ENCODE measurements around the gene ZBTB22.
"Not testable (repeated sequence)": the region's sequence is repeated elsewhere in the genome, so short reads cannot be mapped to it uniquely, and the experiment has no call there.

Gene ZBTB22

DNA sequence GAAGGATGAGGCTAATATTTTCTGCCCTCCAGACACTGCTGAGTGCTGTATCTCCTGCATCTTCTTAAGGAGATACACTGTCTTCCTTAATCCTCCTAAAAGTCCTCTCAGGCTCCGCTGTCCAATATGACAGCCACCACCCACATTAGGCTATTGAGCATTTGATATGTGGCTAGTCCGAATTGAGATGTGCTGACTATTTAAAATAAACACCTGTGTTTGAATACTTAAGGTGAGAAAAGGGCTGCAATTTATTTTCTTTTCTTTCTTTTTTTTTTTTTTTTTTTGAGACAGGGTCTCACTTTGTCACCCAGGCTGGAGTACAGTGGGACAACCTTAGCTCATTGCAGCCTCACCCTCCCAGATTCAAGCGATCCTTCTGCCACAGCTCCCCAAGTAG is 15.7 kb downstream of the ZBTB22 start:
- no peak for DNase-seq (ENCODE audit: low read depth in 2 of 3, low spot score in 1 of 3)

DNA sequence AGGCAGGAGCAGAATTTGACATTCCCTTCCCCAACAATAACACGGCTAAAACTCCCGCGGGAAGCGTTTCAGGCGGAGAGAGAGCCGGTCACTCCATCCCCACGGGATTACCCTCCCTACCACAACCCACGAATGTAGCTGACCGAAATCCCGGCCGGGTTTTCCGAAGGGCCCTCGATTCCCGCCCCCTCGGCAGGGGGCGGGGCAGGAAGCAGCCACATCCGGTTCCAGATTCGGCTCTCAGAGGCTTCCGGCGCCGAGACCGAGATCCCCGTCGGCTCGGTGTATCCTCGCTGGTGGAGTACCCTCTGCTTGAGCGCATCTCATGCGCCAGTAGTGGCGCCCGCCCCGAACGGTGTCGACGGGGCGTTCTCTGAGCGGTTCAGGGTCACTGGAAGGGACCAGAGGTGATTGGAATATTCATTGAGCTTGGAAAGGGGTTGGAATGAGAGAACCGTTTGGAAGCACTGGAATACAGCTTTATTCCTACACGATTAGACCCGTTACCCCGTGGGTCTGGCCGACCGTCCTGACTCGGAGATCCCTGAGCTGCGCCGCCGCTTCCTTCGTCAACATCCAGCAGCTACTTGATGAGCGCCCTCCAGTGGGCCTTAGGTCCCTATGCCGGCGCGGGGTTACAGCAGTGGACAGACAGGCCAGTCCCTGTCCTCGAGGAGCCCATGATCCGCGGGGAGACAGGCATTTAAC is 18.2 kb downstream of the ZBTB22 start:
- peak; percentile 88 to 92 (median 90) for DNase-seq (ENCODE audit: low read depth in 2 of 3, low spot score in 1 of 3)

DNA sequence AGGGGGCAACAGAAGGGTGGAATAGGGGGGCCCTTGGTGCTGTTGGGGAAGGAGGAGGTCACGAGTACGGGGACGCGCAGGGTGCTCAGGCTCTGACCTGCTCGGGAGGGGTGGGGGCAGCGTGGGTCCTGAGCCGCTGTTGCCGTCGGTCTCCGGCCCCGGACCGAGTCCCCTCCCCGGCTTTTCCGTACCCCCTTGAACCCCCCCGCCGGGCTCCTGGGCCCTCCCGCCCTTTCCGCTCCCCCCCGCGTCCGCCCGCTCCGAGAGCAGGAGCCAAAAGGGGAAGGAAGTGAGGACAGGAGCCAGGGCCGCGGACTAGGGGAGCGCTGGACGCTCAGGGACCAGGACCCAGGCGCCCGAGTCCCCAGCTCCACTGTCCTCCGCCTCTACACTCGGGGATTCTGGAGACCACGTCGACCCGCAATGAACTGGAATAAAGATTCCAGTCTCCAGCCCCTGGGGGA is 18.7 kb downstream of the ZBTB22 start, which contains the start of gene RGL2:
Gene RGL2 (minus strand): TSS at position 170 of the 464 bp plus-strand sequence. CDS start 332 bp downstream, outside the sequence.
- peak in 1 of 3 donors; percentile 49 for DNase-seq (ENCODE audit: low read depth in 2 of 3, low spot score in 1 of 3)

DNA sequence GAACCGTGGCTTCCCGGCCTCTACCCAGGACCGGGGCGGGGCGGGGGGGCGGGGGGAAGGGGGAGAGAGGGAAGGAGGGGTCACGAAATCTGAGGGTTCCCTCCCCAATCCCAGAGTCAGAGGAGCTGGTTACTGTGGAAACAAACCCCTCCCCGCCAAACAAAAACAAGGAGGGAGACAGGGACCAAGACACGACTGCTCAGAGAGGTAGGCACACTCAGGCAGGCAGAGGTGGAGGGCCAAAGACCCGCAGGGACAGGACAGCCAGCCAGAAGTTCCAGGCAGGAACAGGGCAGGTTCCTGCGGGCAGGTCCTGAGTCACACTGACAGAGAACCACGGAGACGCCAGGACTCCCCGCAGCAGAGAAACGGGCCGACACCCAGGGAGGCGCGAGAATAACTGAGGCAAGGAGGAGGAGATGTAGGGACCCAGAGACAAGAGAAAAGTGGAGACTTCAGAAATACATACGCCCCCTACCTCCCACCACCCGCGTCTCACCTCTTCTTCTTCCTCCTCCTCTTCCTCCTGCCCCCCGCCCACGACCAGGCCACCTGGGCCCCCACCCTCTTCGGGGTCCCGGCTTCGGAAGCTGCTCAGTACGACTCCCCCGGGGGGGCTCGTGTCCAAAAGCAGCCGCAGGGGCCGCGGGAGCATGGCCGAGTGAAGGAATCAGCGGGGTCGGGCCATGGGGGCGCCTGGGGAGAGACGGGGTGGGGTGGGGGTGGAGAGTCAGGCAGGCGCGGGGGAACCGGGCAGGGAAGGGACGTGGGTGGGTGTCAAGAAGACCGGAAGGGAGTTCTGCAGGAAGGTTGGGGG is 19.4 kb downstream of the ZBTB22 start:
- DNase-seq (ENCODE audit: low read depth in 2 of 3, low spot score in 1 of 3) = peak; percentile 46 to 65 (median 60)

DNA sequence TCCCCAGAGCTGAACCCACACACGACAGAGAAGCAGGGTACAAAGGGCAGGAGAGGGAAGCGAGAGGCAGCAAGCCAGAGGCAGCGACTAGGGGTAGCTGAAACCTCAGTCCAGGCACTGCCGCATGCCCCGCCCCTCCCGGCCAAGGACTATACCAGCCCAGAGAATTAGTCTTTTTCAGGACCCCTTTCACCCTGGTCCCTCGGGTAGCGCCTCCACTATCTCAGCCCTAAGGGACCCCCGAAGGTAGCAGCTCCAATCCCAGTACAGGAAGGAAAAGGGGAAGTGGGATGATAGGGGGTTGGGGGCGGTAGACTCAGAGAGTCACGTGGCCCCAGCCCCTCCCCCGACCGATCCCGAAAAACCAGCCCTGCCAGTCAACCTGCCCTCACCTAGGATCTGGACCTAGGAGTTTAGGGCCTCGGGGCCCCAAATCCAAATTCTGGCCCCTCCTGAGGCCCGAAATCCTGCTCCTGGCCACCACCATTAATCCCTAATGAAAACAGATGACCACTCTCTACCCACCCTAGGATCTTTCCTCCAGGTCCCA is 20.1 kb downstream of the ZBTB22 start:
- DNase-seq (ENCODE audit: low read depth in 2 of 3, low spot score in 1 of 3) = no peak

DNA sequence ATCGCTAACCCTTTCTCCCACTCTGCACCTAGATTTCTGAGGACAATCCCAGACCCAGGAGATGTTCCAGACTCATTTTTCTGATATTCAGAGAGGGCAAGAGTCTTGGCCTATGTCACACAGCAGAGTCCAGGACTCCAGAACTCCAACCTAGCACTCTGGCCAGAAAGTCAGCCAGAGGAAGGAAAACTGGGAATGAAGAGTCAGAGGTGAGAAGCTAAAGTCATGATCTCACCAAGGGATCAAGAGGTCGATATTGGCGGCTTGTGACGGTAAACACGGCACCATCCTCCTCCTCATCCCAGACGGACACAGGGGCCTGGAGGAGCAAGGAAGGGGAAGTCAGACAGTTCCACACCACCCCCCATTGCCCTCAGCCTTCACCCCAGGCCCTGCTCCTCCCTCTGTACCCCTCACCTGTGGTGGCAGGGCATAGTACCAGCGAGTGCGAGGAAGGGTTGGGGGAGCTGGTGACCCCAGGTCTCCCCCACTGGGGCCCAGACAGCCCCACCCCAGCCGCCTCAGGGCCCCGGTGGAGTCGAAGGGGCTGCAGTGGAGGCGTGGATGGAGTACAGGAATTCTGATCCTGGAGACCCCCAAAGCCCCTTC is 20.6 kb downstream of the ZBTB22 start:
- DNase-seq (ENCODE audit: low read depth in 2 of 3, low spot score in 1 of 3) = no peak

DNA sequence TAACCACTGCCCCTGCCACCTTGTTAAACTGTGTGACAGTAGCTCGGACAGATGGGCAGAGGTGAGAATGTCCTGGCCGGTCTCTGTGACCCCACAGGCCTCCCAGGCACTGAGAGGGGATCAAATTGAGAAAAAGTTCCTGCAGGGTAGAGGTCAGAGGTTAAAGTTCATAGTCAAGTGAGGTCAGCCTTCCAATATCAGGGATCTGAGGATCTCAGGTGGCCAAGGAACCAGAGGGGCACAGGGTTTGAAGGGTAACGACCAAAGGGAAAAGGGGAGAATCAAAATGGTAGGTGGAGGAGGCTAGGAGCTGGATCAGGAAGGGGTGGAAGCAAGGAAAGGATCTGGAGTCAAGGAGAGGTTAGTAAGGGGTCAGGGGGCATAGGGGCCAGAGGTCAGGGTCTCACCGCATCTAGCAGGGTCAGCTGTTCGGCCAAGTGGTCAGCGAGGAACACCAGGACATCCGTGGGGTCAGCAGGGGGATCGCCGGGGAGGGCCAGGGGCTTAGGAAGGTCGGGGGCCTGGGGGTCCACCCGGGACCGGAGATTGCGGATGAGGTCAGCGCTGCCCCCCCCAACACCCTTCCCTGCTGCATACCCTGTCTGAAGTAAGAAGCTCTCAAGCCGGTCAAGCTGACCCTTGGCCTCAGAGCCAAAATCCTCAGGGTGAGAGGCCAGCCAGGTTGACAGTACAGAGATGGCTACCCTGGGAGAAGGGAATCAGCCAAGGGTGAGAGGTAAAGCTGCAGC is 21.7 kb downstream of the ZBTB22 start:
- no peak for DNase-seq (ENCODE audit: low read depth in 2 of 3, low spot score in 1 of 3)

DNA sequence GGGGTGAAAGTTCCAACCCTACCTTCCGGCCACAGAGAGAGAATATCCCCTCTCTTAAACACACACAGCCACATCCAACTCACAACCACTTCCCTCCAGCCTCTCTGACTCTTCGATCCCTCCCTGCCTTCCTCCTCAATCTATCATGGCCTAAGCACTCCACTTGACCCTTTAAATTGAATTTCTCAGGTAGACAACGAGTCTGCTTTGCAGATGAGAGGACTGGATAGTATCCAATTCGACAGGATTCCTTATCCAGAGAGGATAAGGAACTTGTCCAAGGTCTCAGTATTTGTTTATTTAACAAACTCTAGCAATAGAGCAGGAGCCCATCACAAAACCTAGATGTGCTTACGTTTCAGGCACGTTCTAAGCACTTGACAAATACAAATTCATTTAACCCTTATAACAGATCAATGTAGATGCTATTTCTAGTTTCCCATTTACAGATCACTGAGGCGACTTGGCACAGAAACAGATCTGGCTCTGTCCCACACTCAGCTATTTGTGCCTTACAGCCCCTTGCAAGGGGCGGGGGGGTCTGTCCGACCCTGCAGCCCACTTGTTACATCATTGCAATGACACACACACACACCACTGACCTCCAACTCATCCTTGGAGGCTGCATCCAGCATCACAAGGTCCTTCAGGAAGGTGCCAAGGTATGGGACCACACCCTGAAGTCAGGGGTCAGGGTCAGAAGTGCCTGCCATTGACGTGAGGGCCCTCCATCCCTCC is 23.3 kb downstream of the ZBTB22 start:
- no peak for DNase-seq (ENCODE audit: low read depth in 2 of 3, low spot score in 1 of 3)

DNA sequence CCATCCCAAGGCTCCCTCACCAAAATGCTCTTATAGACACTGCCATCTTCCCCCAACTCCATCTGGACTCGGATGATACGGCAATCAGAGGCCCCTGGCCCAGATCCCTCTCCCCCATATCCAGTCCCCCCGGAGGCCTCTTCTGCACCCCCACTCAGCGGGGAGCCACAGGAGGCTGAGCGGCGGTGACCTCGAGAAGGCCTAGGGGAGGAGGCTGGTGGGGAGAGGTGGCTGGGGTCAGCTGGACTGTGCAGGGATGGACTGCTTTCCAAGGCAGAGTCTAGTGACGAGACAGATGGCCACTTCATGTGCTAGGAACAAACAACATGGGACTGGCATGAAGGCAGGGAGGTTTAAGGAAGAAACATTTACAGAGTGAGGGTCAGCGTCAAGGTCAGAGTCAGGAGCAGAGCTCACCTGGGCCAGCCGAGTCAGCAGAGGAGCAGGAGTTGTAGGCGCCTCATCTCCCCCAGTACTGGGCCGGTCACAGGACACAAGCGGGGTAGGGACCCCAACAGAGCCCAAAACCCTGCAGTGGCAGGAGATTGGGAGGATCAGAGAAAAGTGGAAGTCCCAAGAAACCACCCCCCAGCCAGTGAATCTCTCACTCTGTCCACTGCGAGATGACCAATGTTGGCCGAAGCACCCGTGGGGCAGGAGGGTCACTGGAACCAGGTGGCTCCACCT is 24.4 kb downstream of the ZBTB22 start:
- no peak for DNase-seq (ENCODE audit: low read depth in 2 of 3, low spot score in 1 of 3)

DNA sequence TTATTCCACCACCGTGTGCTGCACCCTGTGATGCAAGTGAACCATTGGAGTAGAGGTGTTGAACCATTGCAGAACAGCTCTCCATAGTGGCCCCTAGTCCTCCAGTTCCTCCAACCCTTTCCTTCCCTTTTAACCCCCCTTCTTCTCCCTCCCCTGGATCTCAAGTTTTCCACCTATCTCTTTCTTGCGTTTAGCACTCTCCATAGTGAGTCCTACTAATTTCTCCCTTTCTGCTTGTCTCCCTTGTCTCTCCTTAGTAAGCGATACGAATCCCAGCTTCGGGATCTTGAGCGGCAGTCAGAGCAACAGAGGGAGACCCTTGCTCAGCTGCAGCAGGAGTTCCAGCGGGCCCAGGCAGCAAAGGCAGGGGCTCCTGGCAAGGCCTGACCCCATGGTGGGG is 27.1 kb downstream of the ZBTB22 start:
- DNase-seq (ENCODE audit: low read depth in 2 of 3, low spot score in 1 of 3) = no peak

DNA sequence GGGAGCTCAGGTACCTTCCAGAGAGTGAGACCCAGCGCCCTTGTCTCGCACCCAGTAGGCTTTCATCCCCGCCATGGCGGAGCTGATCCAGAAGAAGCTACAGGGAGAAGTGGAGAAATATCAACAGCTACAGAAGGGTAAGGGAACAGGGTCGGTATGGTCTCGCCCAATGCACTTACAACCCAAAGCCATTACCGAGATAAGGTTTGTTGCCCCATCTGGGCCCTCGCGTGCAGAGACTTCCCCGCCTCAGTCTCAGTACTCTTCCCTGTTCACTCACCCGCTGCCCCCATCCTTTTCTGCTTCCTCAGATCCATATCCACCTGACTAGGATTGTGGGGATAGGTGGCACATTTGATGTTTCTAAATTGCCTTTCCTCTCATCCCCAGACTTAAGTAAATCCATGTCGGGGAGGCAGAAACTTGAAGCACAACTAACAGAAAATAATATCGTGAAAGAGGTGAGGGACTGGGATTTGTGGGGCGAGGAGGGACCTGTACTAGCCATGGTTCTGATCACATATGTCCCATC is 27.7 kb downstream of the ZBTB22 start:
- no peak for DNase-seq (ENCODE audit: low read depth in 2 of 3, low spot score in 1 of 3)

DNA sequence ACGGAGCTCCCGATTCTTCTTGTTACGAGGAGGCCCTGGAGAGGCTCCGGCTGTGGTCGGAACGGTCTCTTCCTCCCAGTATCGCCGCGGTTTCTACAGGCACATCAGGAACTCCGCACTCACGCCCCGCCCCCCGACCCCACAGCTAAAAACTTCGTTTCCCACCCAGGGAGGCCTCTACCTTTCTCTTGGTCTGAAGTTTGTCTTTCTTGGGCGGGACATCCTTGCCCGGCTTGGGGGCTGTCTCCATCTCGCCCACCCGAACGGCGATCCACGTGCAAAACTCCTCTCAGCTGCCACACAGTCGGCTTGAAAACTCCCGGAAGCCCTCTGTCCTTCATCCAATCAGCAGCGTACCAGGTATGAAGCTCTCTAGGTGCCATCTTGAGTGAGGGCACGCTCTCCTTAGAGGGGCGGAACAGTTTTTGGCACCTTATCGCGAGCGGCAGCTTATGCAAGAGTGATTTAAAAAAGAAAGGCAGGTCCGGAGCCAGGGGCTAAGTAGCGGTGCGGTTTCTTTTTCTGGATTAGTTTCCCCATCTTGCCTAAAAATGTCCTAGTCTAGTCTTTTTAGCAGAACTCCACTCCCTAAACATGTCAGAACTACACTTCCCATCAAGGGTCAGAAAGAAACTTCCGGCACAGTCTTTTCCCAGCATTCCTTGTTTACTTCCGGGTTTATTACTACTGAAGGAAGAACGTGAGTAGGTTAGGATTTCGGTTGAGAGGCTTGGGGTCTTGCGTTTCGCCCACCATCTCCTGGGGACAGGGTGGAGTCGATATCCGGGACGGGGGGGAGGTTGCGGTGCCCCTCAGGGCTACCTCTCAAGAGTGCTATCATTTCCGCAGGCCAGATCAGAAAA is 28.4 kb downstream of the ZBTB22 start, which contains the start of the genes PFDN6 and WDR46:
Gene PFDN6 (plus strand): TSS at position 681 of the 863 bp plus-strand sequence. CDS start 256 bp downstream, outside the sequence.
Gene WDR46 (minus strand): TSS at position 319 of the 863 bp plus-strand sequence. CDS start 69 bp downstream, at position 250.
- DNase-seq (ENCODE audit: low read depth in 2 of 3, low spot score in 1 of 3) = peak; percentile 65 to 72 (median 71)

DNA sequence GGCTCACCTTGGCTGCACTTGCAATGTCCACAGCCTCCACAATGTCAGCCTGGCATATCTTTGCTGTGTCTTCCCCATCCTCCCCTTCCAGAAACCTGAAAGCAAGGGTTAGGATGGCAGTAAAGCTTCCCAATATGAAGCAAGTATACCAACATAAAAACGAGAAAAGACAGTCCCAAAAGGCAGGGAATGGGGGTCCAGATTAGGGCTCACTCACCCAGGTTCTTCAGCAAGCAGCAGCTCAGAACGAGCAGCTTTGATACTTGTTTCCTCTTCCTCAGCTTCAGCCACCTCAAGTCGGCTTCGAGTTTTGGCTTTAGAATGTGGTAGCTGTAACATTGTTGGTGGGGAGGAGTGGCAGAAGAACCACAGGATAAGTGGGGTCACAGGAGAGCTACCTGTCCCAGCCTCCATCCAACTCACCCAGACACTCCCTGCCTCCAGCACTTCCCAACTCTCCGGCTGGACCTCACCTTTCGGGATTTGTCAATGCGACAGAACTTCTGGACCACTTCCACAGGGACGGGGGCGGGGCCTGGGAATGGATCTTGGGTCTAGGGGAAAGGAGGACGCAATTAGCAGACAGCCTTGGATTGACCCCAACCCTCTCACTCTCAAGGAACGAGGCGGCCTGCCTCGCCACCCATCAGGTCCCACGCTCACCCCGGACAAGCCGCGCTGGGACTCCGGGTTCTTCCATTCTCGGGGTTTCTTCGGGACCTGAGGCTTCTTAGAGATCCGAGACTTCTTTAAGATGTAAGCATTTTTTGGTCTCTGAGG is 29.2 kb downstream of the ZBTB22 start:
- no peak for DNase-seq (ENCODE audit: low read depth in 2 of 3, low spot score in 1 of 3)

DNA sequence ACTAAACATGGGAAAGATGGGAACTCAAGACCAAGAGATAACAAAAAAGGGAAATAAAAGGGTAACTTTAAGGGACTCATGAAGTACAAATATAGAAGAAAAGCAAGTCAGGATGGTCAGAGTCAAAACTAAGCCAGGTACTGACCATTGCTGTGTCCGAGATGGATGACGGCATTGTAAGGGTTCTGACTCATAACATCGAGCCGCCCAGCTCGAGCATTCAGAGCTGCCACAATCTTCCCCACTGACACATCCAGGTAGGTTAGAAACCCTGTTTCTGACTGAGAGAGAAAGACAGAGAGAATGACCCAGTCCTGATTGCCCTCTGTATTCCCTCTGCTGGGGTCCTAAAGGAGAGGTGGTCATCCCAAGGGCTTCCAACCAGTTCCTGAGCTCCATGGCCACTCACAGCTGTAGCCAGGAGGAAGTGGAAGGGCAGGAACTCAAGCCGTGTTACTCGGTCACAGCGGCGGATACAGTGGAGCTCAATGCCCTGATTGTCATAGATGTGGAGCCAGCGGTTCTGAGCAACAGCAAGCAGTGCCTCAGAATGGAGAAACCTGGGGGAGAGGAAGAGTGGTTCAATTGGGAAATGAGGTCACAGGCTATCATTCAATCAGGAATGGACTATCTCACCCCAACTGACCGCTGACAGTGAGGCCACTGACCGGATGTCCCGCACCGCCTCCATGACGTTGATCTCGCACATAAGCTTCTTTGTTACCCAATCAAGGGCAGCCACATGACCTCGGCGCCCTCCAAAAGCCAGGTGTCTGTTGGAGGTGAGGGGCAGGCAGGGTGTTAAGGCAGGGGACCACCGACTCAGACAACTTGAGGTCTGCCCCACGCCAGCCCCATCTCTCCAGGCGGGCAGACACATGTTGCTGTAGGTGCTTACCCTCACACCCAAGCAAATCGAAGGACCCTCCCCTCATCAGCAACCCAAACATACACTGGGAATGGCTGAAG is 30.3 kb downstream of the ZBTB22 start:
- no peak for DNase-seq (ENCODE audit: low read depth in 2 of 3, low spot score in 1 of 3)

DNA sequence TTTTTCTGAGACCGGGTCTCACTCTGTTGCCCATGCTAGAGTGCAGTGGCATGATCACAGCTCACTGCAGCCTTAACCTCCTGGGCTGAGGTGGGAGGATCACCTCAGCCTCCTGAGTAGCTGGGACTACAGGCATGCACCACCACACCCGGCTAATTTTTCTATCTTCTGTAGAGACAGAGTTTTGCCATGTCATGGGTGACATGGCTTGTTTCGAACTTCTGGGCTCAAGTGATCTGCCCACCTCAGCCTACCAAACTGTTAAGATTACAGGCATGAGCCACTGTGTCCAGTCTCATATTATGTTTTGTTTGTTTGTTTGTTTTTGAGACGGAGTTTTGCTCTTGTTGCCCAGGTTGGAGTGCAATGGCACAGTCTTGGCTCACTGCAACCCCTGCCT is 32.3 kb downstream of the ZBTB22 start:
- DNase-seq (ENCODE audit: low read depth in 2 of 3, low spot score in 1 of 3) = not testable (repeated sequence)

DNA sequence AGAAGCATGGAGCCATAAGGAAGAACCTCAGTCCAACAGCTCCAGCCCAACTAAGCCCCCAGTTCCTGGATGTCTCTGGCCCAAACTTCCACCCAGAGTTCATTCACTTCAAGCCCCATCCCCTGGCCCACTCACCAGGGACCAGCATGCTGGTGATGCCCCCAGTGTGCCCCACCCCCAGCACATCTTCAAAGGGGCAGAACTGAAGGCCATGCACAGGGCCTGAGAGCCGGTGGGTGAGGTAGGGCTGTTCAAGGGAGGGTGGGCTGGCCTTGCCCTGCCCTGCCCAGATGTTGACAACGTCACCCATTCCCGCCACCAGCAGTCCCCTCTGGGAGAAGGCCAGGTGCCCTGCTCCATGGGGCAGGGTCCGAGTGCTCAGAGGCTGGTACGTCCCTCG is 37.0 kb downstream of the ZBTB22 start:
- DNase-seq (ENCODE audit: low read depth in 2 of 3, low spot score in 1 of 3) = no peak

Measured in stimulated activated CD4-positive, alpha-beta T cell treated with anti-CD3 and anti-CD28 coated beads, Interleukin-12 subunit alpha, Interleukin-12 subunit beta, amount 100 ng/mL, for 48 hours (primary cell).